K562 (cell line): ENCODE measurements around the gene OVCA2. TPM values are rescaled to one million over a fixed set of nuclear protein-coding genes. Genes with fewer than 3 reads are reported as not detected.
A peak's percentile ranks its signal among the peaks of the same experiment; 100 is the strongest.

ENCODE experiments used
- ATAC-seq: fragments of 200-7000 bp; cut with Tn5 transposase; 3 replicates; pipeline ENCODE4 v1.9.1; 2020; ENCODE audit warnings: moderate library complexity
- BruUV-seq: library from RNA; stranded (reverse); fragments of 400-500 nt; replicated peaks from 2 replicates; lab custom pipeline; 2021; lab: Mats Ljungman, UMichigan
- CTCF ChIA-PET: fragments of 300-600 bp; formaldehyde crosslinking; extraction: SDS; loops from one replicate; lab custom pipeline; 2021; ENCODE audit warnings: low intra/inter-chr PET ratio; lab: Yijun Ruan, JAX
- POLR2A ChIA-PET: fragments of 300-600, 350-650 bp; sonication (Branson Sonifier 250); formaldehyde crosslinking; extraction: SDS; loops from one replicate; lab custom pipeline; 2021; ENCODE audit warnings: antibody characterized with exemption, inconsistent platforms; lab: Yijun Ruan, JAX
- DNase-seq, 4 experiments: peaks; one replicate each; pipeline versions ENCODE4 v3.0.0 to v3.0.0-alpha.2; 2011 to 2018; ENCODE audit warnings: low spot score in 3 of 4, mixed read lengths in 3 of 4; ENCODE audit errors: extremely low read depth in 1 of 4
- FAIRE-seq: peaks from 2 replicates; lab custom pipeline; 2011; peaks lifted over from hg19 to GRCh38; lab: Jason Lieb, UNC
- H2AFZ ChIP-seq: 2 replicates; pipeline ENCODE4 v1.6.0; 2011; ENCODE audit warnings: low read depth, low read length, control low read depth, inconsistent platforms
- H3K27ac ChIP-seq: fragments of 200-600 bp; 3 replicates; pipeline ENCODE4 v1.8.0; 2011; ENCODE audit warnings: low read depth, mild to moderate bottlenecking, control low read depth, inconsistent platforms, low read length, moderate library complexity, mixed read lengths; ENCODE audit errors: extremely low read depth
- H3K27me3 ChIP-seq, 2 experiments: fragments of 300-600 bp in 1 of 2; 2 replicates in 1 of 2; 3 replicates in 1 of 2; pipeline versions ENCODE4 v1.6.0 to v1.8.0; 2011; ENCODE audit warnings: inconsistent platforms in 2 of 2, low read length in 2 of 2, mild to moderate bottlenecking in 1 of 2, mixed read lengths in 1 of 2, moderate library complexity in 1 of 2; ENCODE audit not compliant: control insufficient read depth in 2 of 2, insufficient read depth in 2 of 2
- H3K36me3 ChIP-seq: fragments of 300-600 bp; 3 replicates; pipeline ENCODE4 v1.8.0; 2011; ENCODE audit warnings: mild to moderate bottlenecking, low read length, inconsistent platforms; ENCODE audit not compliant: control insufficient read depth, insufficient read depth
- H3K4me1 ChIP-seq, 2 experiments: fragments of 200-600 bp in 1 of 2; replicated peaks in 1 of 2; 2 replicates in 1 of 2; 3 replicates in 1 of 2; pipeline versions ENCODE4 v1.5.1 to v1.8.0; 2011; ENCODE audit warnings: inconsistent platforms in 2 of 2, low read length in 2 of 2, mild to moderate bottlenecking in 1 of 2, mixed read lengths in 1 of 2, moderate library complexity in 1 of 2; ENCODE audit not compliant: control insufficient read depth in 2 of 2, insufficient read depth in 2 of 2
- H3K4me2 ChIP-seq: 2 replicates; pipeline ENCODE4 v1.6.1; 2011; ENCODE audit warnings: low read length, control low read depth, inconsistent platforms, mixed read lengths; ENCODE audit not compliant: insufficient read depth
- H3K4me3 ChIP-seq: fragments of 200-600 bp; sonication (generic), shearing (Covaris generic); 2 replicates; pipeline ENCODE4 v1.5.1; 2016; ENCODE audit warnings: control low read depth, inconsistent platforms
- H3K79me2 ChIP-seq: fragments of 200-600 bp; 3 replicates; pipeline ENCODE4 v1.8.0; 2011; ENCODE audit warnings: low read length, inconsistent platforms; ENCODE audit not compliant: control insufficient read depth, insufficient read depth
- H3K9ac ChIP-seq, 2 experiments: 2 replicates each; pipeline versions ENCODE4 v1.6.0 to v1.6.1; 2011; ENCODE audit warnings: low read depth in 2 of 2, low read length in 2 of 2, control low read depth in 1 of 2, inconsistent platforms in 1 of 2, mild to moderate bottlenecking in 1 of 2, mixed read lengths in 1 of 2; ENCODE audit not compliant: insufficient read depth in 1 of 2
- H3K9me1 ChIP-seq: one replicate; pipeline ENCODE4 v1.6.0; 2011; ENCODE audit warnings: inconsistent platforms, mild to moderate bottlenecking, low read length, moderate library complexity; ENCODE audit not compliant: control insufficient read depth, insufficient read depth
- H3K9me3 ChIP-seq: replicated peaks from 2 replicates; pipeline ENCODE4 v1.5.1; 2011; ENCODE audit warnings: low read depth, low read length, inconsistent platforms; ENCODE audit not compliant: control insufficient read depth, insufficient read depth
- H4K20me1 ChIP-seq: replicated peaks from 2 replicates; pipeline ENCODE4 v1.6.1; 2011; ENCODE audit warnings: low read length, inconsistent platforms, mixed read lengths; ENCODE audit not compliant: control insufficient read depth, insufficient read depth
- ZNF384 ChIP-seq: IDR thresholded peaks from 2 replicates; pipeline ENCODE4 v1.6.1; 2012; ENCODE audit warnings: low read depth, low read length, improper control_type of control experiment
- WGBS: fragments of 100-300 bp; shearing (Covaris generic); methylation state at CpG from one replicate; pipeline ENCODE4 v1.1.6; 2016; ENCODE audit warnings: low coverage, mixed read lengths; ENCODE audit not compliant: insufficient coverage; ENCODE audit errors: missing lambda C conversion rate; 5-methylcytosine and 5-hydroxymethylcytosine counted together
- in situ Hi-C: fragments of 300-500 bp; cut with MboI; formaldehyde crosslinking; loops from 4 replicates; pipeline ENCODE4 v1.15.0; 2018; ENCODE audit warnings: inconsistent platforms, mixed read lengths
- intact Hi-C: fragments of 100-400 bp; cut with micrococcal nuclease; formaldehyde crosslinking; loops from 2 replicates; pipeline ENCODE4 v1.14.2; 2022
- polyA plus RNA-seq, 8 experiments: library from polyadenylated mRNA; depleted of rRNA in 4 of 8; stranded (reverse) in 5 of 8; unstranded in 3 of 8; fragments of >200 nt; fragmentation: Nextera tagmentation in 2 of 8; fragmentation: Illumina TruSeq in 1 of 8; extraction: Ambion mirVana in 2 of 8; extraction: Trizol in 1 of 8; gene quantifications; 2 replicates each; pipeline versions ENCODE4 v1.2.1 to v1.2.3, GENCODE V29; 2011 to 2014; ENCODE audit warnings: inconsistent platforms in 1 of 8, missing spikeins in 1 of 8
- total RNA-seq, 7 experiments: library from RNA; depleted of rRNA in 6 of 7; stranded (reverse); fragments of >200 nt in 6 of 7; fragmentation: Illumina TruSeq in 2 of 7; extraction: Trizol in 2 of 7; gene quantifications; 2 replicates each; pipeline versions ENCODE4 v1.2.1 to v1.2.3, GENCODE V29; 2011 to 2021; ENCODE audit warnings: low replicate concordance in 1 of 7
- TF ChIP-seq, protein P1 (sequence below): sonication (generic); formaldehyde crosslinking; IDR thresholded peaks from 2 replicates; pipeline ENCODE4 v1.8.0; 2022; ENCODE audit warnings: mild to moderate bottlenecking, missing genetic modification reagents

OVCA2 gene
- total and polyA plus RNA-seq, 9 of the 15 experiments (the other 6 are each of a cell fraction or from before 2014, with no cell fraction given), result 3.0 to 23.7 (median 14.1) TPM

DNA sequence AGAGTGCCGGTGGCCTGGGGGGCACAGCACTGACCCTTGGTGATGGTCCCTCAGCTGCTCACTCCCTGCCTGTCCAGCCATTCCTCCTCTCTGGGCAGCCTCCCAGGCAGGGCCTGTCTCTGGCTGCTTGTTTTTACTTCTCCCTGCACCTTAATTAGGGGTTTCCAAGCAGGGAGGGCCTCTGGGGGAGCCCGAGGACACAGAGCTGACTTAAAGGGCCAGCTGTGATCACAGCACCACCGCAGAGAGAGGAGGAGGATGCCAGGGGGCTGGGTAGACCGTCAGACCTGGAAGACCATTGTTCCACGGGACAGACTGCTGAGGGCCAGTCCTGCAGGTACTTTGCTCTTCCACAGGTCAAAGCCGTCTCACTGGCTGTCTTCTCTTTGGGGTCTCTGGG is 13.1 kb upstream of the OVCA2 start:
- in situ Hi-C loops, result no loop called here
- Histone ChIP-seq H3K27ac (no peak overlapping the region), H3K9ac (no peak overlapping the region), H3K27me3 (peaks cover 0 to 18% of the 10 kb centered on the region in 2 experiments; a peak in 2 of 5 replicates), H3K4me1 (peaks cover 8 to 47% of the 10 kb centered on the region in 2 experiments; a peak in 4 of 5 replicates), H3K9me3 (no peaks in the 10 kb centered on the region), H3K79me2 (peaks cover 16% of the 10 kb centered on the region), H3K4me2 (no peak overlapping the region), H2AFZ (no peak overlapping the region), H3K4me3 (no peak overlapping the region), H3K9me1 (no peaks in the 10 kb centered on the region), H3K36me3 (0 out of 3 replicates have a peak, but pooled peaks cover 5% of the 10 kb centered on the region), H4K20me1 (0 out of 2 replicates have a peak, but pooled peaks cover 2% of the 10 kb centered on the region)
- ChIA-PET CTCF (no interaction called here), POLR2A (interaction anchor here (0.5 to 0.8 kb wide), 3 partner anchors 9 to 183 kb away, joined by 3 to 4 read pairs (median 3); no protein-coding TSS in a partner anchor)
- TF ChIP-seq, protein P1, sequence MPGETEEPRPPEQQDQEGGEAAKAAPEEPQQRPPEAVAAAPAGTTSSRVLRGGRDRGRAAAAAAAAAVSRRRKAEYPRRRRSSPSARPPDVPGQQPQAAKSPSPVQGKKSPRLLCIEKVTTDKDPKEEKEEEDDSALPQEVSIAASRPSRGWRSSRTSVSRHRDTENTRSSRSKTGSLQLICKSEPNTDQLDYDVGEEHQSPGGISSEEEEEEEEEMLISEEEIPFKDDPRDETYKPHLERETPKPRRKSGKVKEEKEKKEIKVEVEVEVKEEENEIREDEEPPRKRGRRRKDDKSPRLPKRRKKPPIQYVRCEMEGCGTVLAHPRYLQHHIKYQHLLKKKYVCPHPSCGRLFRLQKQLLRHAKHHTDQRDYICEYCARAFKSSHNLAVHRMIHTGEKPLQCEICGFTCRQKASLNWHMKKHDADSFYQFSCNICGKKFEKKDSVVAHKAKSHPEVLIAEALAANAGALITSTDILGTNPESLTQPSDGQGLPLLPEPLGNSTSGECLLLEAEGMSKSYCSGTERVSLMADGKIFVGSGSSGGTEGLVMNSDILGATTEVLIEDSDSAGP (CRISPR knock-in tag), result peak; percentile 82
- TF ChIP-seq ZNF384, result no peak
- DNase-seq, result no peak
- intact Hi-C loops, result no loop called here
- no peak for ATAC-seq
- no peak for FAIRE-seq
- no TSS peak for BruUV-seq
- WGBS, result 89% methylated on average over 3 of the region's 6 CpGs
